ENCODE results near the gene CAMK1G.

The CAMK1G gene

GRCh38 chr1:209583408-209583807, at the start of gene CAMK1G:
TSS of gene CAMK1G (plus strand) at chr1:209583714. CDS start at chr1:209594984, 11,270 bp downstream.
- Mint-ChIP-seq H3K27ac (no peak within 1 kb of the TSS), H3K4me1 (no peaks in the 10 kb centered on the region), H3K4me3 (no peak within 1 kb of the TSS), H3K36me3 (no peaks in the 10 kb centered on the region), H3K9me3 (no peaks in the 10 kb centered on the region)
- ATAC-seq (no peak), DNase-seq (ENCODE audit: low spot score in 2 of 2) (no peak)

GRCh38 chr1:209534496-209535250, 48.8 kb upstream of the CAMK1G start:
- no peaks in the 10 kb centered on the region for H3K4me1 Mint-ChIP-seq
- H3K27ac Mint-ChIP-seq, result no peak overlapping the region
- ATAC-seq, result peak; percentile 11
- DNase-seq (ENCODE audit: low spot score in 2 of 2), result no peak
- H3K9me3 Mint-ChIP-seq, result no peaks in the 10 kb centered on the region
- H3K4me3 Mint-ChIP-seq, result no peak overlapping the region
- no peaks in the 10 kb centered on the region for H3K36me3 Mint-ChIP-seq

GRCh38 chr1:209536843-209537242, 46.7 kb upstream of the CAMK1G start:
- no peak overlapping the region for H3K4me3 Mint-ChIP-seq
- DNase-seq (ENCODE audit: low spot score in 2 of 2) (no peak), ATAC-seq (no peak)
- H3K36me3 Mint-ChIP-seq, result no peaks in the 10 kb centered on the region
- no peaks in the 10 kb centered on the region for H3K9me3 Mint-ChIP-seq
- no peaks in the 10 kb centered on the region for H3K4me1 Mint-ChIP-seq
- H3K27ac Mint-ChIP-seq, result no peak overlapping the region

- ATAC-seq (no peak), DNase-seq (ENCODE audit: low spot score in 2 of 2) (no peak)
- Mint-ChIP-seq H3K27ac (no peak overlapping the region), H3K4me1 (no peaks in the 10 kb centered on the region), H3K4me3 (no peak overlapping the region), H3K9me3 (no peaks in the 10 kb centered on the region), H3K36me3 (no peaks in the 10 kb centered on the region)
Observed at GRCh38 chr1:209537336-209538114, 46.0 kb upstream of the CAMK1G start.

GRCh38 chr1:209539576-209539975, 43.9 kb upstream of the CAMK1G start:
- DNase-seq (ENCODE audit: low spot score in 2 of 2) (no peak), ATAC-seq (no peak)
- Mint-ChIP-seq H3K4me3 (no peak overlapping the region), H3K9me3 (no peaks in the 10 kb centered on the region), H3K4me1 (no peaks in the 10 kb centered on the region), H3K27ac (no peak overlapping the region), H3K36me3 (no peaks in the 10 kb centered on the region)

GRCh38 chr1:209542585-209542984, 40.9 kb upstream of the CAMK1G start:
- H3K4me1 Mint-ChIP-seq, result no peaks in the 10 kb centered on the region
- ATAC-seq, result peak; percentile 57
- DNase-seq (ENCODE audit: low spot score in 2 of 2), result no peak
- H3K9me3 Mint-ChIP-seq, result no peaks in the 10 kb centered on the region
- H3K27ac Mint-ChIP-seq, result no peak overlapping the region
- no peak overlapping the region for H3K4me3 Mint-ChIP-seq
- H3K36me3 Mint-ChIP-seq, result no peaks in the 10 kb centered on the region

GRCh38 chr1:209544098-209544497, 39.4 kb upstream of the CAMK1G start:
- Mint-ChIP-seq H3K4me1 (no peaks in the 10 kb centered on the region), H3K9me3 (no peaks in the 10 kb centered on the region), H3K27ac (no peak overlapping the region), H3K4me3 (no peak overlapping the region), H3K36me3 (no peaks in the 10 kb centered on the region)
- ATAC-seq (no peak), DNase-seq (ENCODE audit: low spot score in 2 of 2) (no peak)

- Mint-ChIP-seq H3K36me3 (no peaks in the 10 kb centered on the region), H3K27ac (no peak overlapping the region), H3K4me1 (no peaks in the 10 kb centered on the region), H3K4me3 (no peak overlapping the region), H3K9me3 (no peaks in the 10 kb centered on the region)
- DNase-seq (ENCODE audit: low spot score in 2 of 2), result no peak
- no peak for ATAC-seq
Observed at GRCh38 chr1:209545423-209545822, 38.1 kb upstream of the CAMK1G start.

- no peaks in the 10 kb centered on the region for H3K4me1 Mint-ChIP-seq
- no peaks in the 10 kb centered on the region for H3K36me3 Mint-ChIP-seq
- no peak overlapping the region for H3K27ac Mint-ChIP-seq
- no peaks in the 10 kb centered on the region for H3K9me3 Mint-ChIP-seq
- DNase-seq (ENCODE audit: low spot score in 2 of 2), result no peak
- no peak overlapping the region for H3K4me3 Mint-ChIP-seq
- no peak for ATAC-seq
Observed at GRCh38 chr1:209546390-209547085, 37.0 kb upstream of the CAMK1G start.

GRCh38 chr1:209547626-209548025, 35.9 kb upstream of the CAMK1G start:
- no peaks in the 10 kb centered on the region for H3K36me3 Mint-ChIP-seq
- H3K9me3 Mint-ChIP-seq, result no peaks in the 10 kb centered on the region
- no peaks in the 10 kb centered on the region for H3K4me1 Mint-ChIP-seq
- ATAC-seq (no peak), DNase-seq (ENCODE audit: low spot score in 2 of 2) (no peak)
- no peak overlapping the region for H3K27ac Mint-ChIP-seq
- no peak overlapping the region for H3K4me3 Mint-ChIP-seq

- Mint-ChIP-seq H3K4me1 (no peaks in the 10 kb centered on the region), H3K27ac (no peak overlapping the region), H3K9me3 (no peaks in the 10 kb centered on the region), H3K36me3 (no peaks in the 10 kb centered on the region), H3K4me3 (no peak overlapping the region)
- DNase-seq (ENCODE audit: low spot score in 2 of 2), result no peak
- ATAC-seq, result no peak
Observed at GRCh38 chr1:209549443-209550205, 33.9 kb upstream of the CAMK1G start.

GRCh38 chr1:209550519-209550918, 33.0 kb upstream of the CAMK1G start:
- H3K4me1 Mint-ChIP-seq, result no peaks in the 10 kb centered on the region
- H3K9me3 Mint-ChIP-seq, result no peaks in the 10 kb centered on the region
- no peak overlapping the region for H3K4me3 Mint-ChIP-seq
- no peak for ATAC-seq
- DNase-seq (ENCODE audit: low spot score in 2 of 2), result no peak
- H3K27ac Mint-ChIP-seq, result no peak overlapping the region
- H3K36me3 Mint-ChIP-seq, result no peaks in the 10 kb centered on the region

- H3K36me3 Mint-ChIP-seq, result no peaks in the 10 kb centered on the region
- no peak overlapping the region for H3K27ac Mint-ChIP-seq
- H3K4me3 Mint-ChIP-seq, result no peak overlapping the region
- DNase-seq (ENCODE audit: low spot score in 2 of 2), result no peak
- peak; percentile 39 for ATAC-seq
- H3K4me1 Mint-ChIP-seq, result no peaks in the 10 kb centered on the region
- no peaks in the 10 kb centered on the region for H3K9me3 Mint-ChIP-seq
Observed at GRCh38 chr1:209552406-209553264, 30.9 kb upstream of the CAMK1G start.

- Mint-ChIP-seq H3K27ac (no peak overlapping the region), H3K9me3 (no peaks in the 10 kb centered on the region), H3K4me1 (no peaks in the 10 kb centered on the region), H3K36me3 (no peaks in the 10 kb centered on the region), H3K4me3 (no peak overlapping the region)
- ATAC-seq (no peak), DNase-seq (ENCODE audit: low spot score in 2 of 2) (no peak)
Observed at GRCh38 chr1:209554761-209555611, 28.5 kb upstream of the CAMK1G start.

All from stimulated activated effector memory CD8-positive, alpha-beta T cell treated with anti-CD3 and anti-CD28 coated beads, Interleukin-12 subunit alpha, Interleukin-12 subunit beta, amount 100 ng/mL, for 72 hours (primary cell).